MM.1S (cell line): ENCODE measurements around the gene PODXL2.

ENCODE experiments used
- EZH2 ChIP-seq: fragments of 300-600 bp; sonication (generic); optimal IDR thresholded peaks from 2 replicates; pipeline ENCODE3; 2017; ENCODE audit warnings: low read depth, mild to moderate bottlenecking, antibody characterized with exemption, low read length, mixed read lengths
- TF ChIP-seq, protein P1 (sequence below): fragments of 300-600 bp; sonication (generic); IDR thresholded peaks from 2 replicates; pipeline ENCODE4 v1.5.1; 2016; ENCODE audit warnings: antibody characterized with exemption, low read length, mixed read lengths

GRCh38 chr3:127598841-127599570 lies 30.0 kb upstream of the PODXL2 start:
- no peak for TF ChIP-seq EZH2
- TF ChIP-seq, protein P1, sequence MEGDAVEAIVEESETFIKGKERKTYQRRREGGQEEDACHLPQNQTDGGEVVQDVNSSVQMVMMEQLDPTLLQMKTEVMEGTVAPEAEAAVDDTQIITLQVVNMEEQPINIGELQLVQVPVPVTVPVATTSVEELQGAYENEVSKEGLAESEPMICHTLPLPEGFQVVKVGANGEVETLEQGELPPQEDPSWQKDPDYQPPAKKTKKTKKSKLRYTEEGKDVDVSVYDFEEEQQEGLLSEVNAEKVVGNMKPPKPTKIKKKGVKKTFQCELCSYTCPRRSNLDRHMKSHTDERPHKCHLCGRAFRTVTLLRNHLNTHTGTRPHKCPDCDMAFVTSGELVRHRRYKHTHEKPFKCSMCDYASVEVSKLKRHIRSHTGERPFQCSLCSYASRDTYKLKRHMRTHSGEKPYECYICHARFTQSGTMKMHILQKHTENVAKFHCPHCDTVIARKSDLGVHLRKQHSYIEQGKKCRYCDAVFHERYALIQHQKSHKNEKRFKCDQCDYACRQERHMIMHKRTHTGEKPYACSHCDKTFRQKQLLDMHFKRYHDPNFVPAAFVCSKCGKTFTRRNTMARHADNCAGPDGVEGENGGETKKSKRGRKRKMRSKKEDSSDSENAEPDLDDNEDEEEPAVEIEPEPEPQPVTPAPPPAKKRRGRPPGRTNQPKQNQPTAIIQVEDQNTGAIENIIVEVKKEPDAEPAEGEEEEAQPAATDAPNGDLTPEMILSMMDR, result no peak
